NT2/D1 (cell line): ENCODE results near the gene MED12L.

Source experiments
- SUZ12 ChIP-seq: IDR thresholded peaks from 2 replicates; pipeline ENCODE4 v1.6.1; 2011; ENCODE audit not compliant: insufficient read length, insufficient read depth; ENCODE audit errors: extremely low read depth
- YY1 ChIP-seq: IDR thresholded peaks from 2 replicates; pipeline ENCODE4 v1.6.1; 2011; ENCODE audit not compliant: insufficient read length, insufficient read depth
- ZNF274 ChIP-seq: IDR thresholded peaks from 2 replicates; pipeline ENCODE4 v1.6.1; 2011; ENCODE audit warnings: mild to moderate bottlenecking, low read depth, low read length

DNA sequence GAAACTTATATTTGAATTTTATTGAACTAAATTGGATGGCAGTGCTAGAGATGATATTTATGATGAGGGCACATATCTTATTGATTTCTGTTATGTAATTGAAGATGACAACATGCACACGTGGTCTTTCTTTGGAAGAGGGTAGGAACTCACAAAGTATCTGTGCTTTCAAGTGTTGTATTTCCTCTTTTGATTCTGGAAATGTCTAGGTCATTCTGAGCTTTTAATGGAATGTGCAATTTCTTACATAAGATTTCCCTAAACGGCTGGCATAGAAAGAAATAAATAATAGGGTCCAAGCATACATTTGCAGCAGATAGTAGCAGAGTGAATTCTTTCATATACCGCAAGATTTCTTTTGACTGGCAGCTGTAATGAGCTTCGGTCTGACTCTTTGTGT is 127.7 kb downstream of the MED12L start:
- TF ChIP-seq ZNF274 = no peak
- no peak for TF ChIP-seq YY1
- no peak for TF ChIP-seq SUZ12
